ENCODE measurements around the gene ZNF385B. TPM values are rescaled to one million over a fixed set of nuclear protein-coding genes. Genes with fewer than 3 reads are reported as not detected.

Gene ZNF385B
- total RNA-seq, 1 experiment from 2014 or later: not detected

GRCh38 chr2:179438654-179439053 is 422.8 kb downstream of the ZNF385B start:
- H4K20me1 ChIP-seq (ENCODE audit: insufficient read depth, low read depth, low read length): no peaks in the 10 kb centered on the region
- DNase-seq: no peak
- no peak overlapping the region for H3K4me2 ChIP-seq (ENCODE audit: low read depth, low read length, poor library complexity, severe bottlenecking)
- no peak overlapping the region for H3K4me3 ChIP-seq (ENCODE audit: low read length)
- H3K9me3 ChIP-seq (ENCODE audit: low read length): no peaks in the 10 kb centered on the region
- no peaks in the 10 kb centered on the region for H3K4me1 ChIP-seq (ENCODE audit: low read length)
- H3K27ac ChIP-seq (ENCODE audit: low read length): no peak overlapping the region
- no peaks in the 10 kb centered on the region for H3K36me3 ChIP-seq (ENCODE audit: insufficient read depth, low read length)
- H3K79me2 ChIP-seq (ENCODE audit: low read length): no peaks in the 10 kb centered on the region
- no peak overlapping the region for H3K9ac ChIP-seq (ENCODE audit: low read length)
- H3K9me2 ChIP-seq (replicated peaks; ENCODE audit: insufficient read depth, low read length): no peaks in the 10 kb centered on the region
- H3K27me3 ChIP-seq (ENCODE audit: low read length): no peaks in the 10 kb centered on the region
- no peak overlapping the region for H2AFZ ChIP-seq (ENCODE audit: low read length)

- Histone ChIP-seq H3K4me2 (ENCODE audit: low read depth, low read length, poor library complexity, severe bottlenecking) (no peak overlapping the region), H2AFZ (ENCODE audit: low read length) (no peak overlapping the region), H3K9ac (ENCODE audit: low read length) (no peak overlapping the region), H3K9me2 (replicated peaks; ENCODE audit: insufficient read depth, low read length) (no peaks in the 10 kb centered on the region), H3K36me3 (ENCODE audit: insufficient read depth, low read length) (no peaks in the 10 kb centered on the region), H3K9me3 (ENCODE audit: low read length) (no peaks in the 10 kb centered on the region), H4K20me1 (ENCODE audit: insufficient read depth, low read depth, low read length) (no peaks in the 10 kb centered on the region), H3K4me3 (ENCODE audit: low read length) (no peak overlapping the region), H3K27ac (ENCODE audit: low read length) (no peak overlapping the region), H3K27me3 (ENCODE audit: low read length) (no peaks in the 10 kb centered on the region), H3K4me1 (ENCODE audit: low read length) (no peaks in the 10 kb centered on the region), H3K79me2 (ENCODE audit: low read length) (no peaks in the 10 kb centered on the region)
- no peak for DNase-seq
These were observed 424.0 kb downstream of the ZNF385B start for GRCh38 chr2:179437430-179437829.

- Histone ChIP-seq H4K20me1 (ENCODE audit: insufficient read depth, low read depth, low read length) (no peaks in the 10 kb centered on the region), H3K79me2 (ENCODE audit: low read length) (no peaks in the 10 kb centered on the region), H3K27me3 (ENCODE audit: low read length) (no peaks in the 10 kb centered on the region), H2AFZ (ENCODE audit: low read length) (no peak overlapping the region), H3K4me1 (ENCODE audit: low read length) (no peaks in the 10 kb centered on the region), H3K9ac (ENCODE audit: low read length) (no peak overlapping the region), H3K36me3 (ENCODE audit: insufficient read depth, low read length) (no peaks in the 10 kb centered on the region), H3K4me2 (ENCODE audit: low read depth, low read length, poor library complexity, severe bottlenecking) (no peak overlapping the region), H3K9me3 (ENCODE audit: low read length) (no peaks in the 10 kb centered on the region), H3K4me3 (ENCODE audit: low read length) (no peak overlapping the region), H3K9me2 (replicated peaks; ENCODE audit: insufficient read depth, low read length) (no peaks in the 10 kb centered on the region), H3K27ac (ENCODE audit: low read length) (no peak overlapping the region)
- DNase-seq: no peak
These were observed 425.8 kb downstream of the ZNF385B start for GRCh38 chr2:179435566-179435965.

GRCh38 chr2:179435000-179435399 is 426.4 kb downstream of the ZNF385B start:
- Histone ChIP-seq H3K4me2 (ENCODE audit: low read depth, low read length, poor library complexity, severe bottlenecking) (no peak overlapping the region), H3K36me3 (ENCODE audit: insufficient read depth, low read length) (no peaks in the 10 kb centered on the region), H3K27me3 (ENCODE audit: low read length) (no peaks in the 10 kb centered on the region), H3K9ac (ENCODE audit: low read length) (no peak overlapping the region), H3K9me3 (ENCODE audit: low read length) (no peaks in the 10 kb centered on the region), H3K27ac (ENCODE audit: low read length) (no peak overlapping the region), H4K20me1 (ENCODE audit: insufficient read depth, low read depth, low read length) (no peaks in the 10 kb centered on the region), H3K4me1 (ENCODE audit: low read length) (no peaks in the 10 kb centered on the region), H3K79me2 (ENCODE audit: low read length) (no peaks in the 10 kb centered on the region), H2AFZ (ENCODE audit: low read length) (no peak overlapping the region), H3K9me2 (replicated peaks; ENCODE audit: insufficient read depth, low read length) (no peaks in the 10 kb centered on the region), H3K4me3 (ENCODE audit: low read length) (no peak overlapping the region)
- no peak for DNase-seq

- no peak for DNase-seq
- H3K36me3 ChIP-seq (ENCODE audit: insufficient read depth, low read length): no peaks in the 10 kb centered on the region
- H3K4me1 ChIP-seq (ENCODE audit: low read length): no peaks in the 10 kb centered on the region
- H3K9me3 ChIP-seq (ENCODE audit: low read length): no peaks in the 10 kb centered on the region
- H3K79me2 ChIP-seq (ENCODE audit: low read length): no peaks in the 10 kb centered on the region
- no peak overlapping the region for H3K4me3 ChIP-seq (ENCODE audit: low read length)
- H3K9me2 ChIP-seq (replicated peaks; ENCODE audit: insufficient read depth, low read length): no peaks in the 10 kb centered on the region
- H3K4me2 ChIP-seq (ENCODE audit: low read depth, low read length, poor library complexity, severe bottlenecking): no peak overlapping the region
- no peak overlapping the region for H2AFZ ChIP-seq (ENCODE audit: low read length)
- no peaks in the 10 kb centered on the region for H3K27me3 ChIP-seq (ENCODE audit: low read length)
- H4K20me1 ChIP-seq (ENCODE audit: insufficient read depth, low read depth, low read length): no peaks in the 10 kb centered on the region
- H3K9ac ChIP-seq (ENCODE audit: low read length): no peak overlapping the region
- no peak overlapping the region for H3K27ac ChIP-seq (ENCODE audit: low read length)
These were observed 427.1 kb downstream of the ZNF385B start for GRCh38 chr2:179434357-179434756.

GRCh38 chr2:179432751-179433150 is 428.7 kb downstream of the ZNF385B start:
- H3K79me2 ChIP-seq (ENCODE audit: low read length): no peaks in the 10 kb centered on the region
- H3K9me2 ChIP-seq (replicated peaks; ENCODE audit: insufficient read depth, low read length): no peaks in the 10 kb centered on the region
- no peaks in the 10 kb centered on the region for H3K4me1 ChIP-seq (ENCODE audit: low read length)
- H3K4me2 ChIP-seq (ENCODE audit: low read depth, low read length, poor library complexity, severe bottlenecking): no peak overlapping the region
- H3K27ac ChIP-seq (ENCODE audit: low read length): no peak overlapping the region
- H3K36me3 ChIP-seq (ENCODE audit: insufficient read depth, low read length): no peaks in the 10 kb centered on the region
- DNase-seq: no peak
- H3K9ac ChIP-seq (ENCODE audit: low read length): no peak overlapping the region
- H4K20me1 ChIP-seq (ENCODE audit: insufficient read depth, low read depth, low read length): no peaks in the 10 kb centered on the region
- no peaks in the 10 kb centered on the region for H3K27me3 ChIP-seq (ENCODE audit: low read length)
- no peaks in the 10 kb centered on the region for H3K9me3 ChIP-seq (ENCODE audit: low read length)
- H2AFZ ChIP-seq (ENCODE audit: low read length): no peak overlapping the region
- no peak overlapping the region for H3K4me3 ChIP-seq (ENCODE audit: low read length)

- no peaks in the 10 kb centered on the region for H3K4me1 ChIP-seq (ENCODE audit: low read length)
- no peaks in the 10 kb centered on the region for H3K27me3 ChIP-seq (ENCODE audit: low read length)
- H3K4me2 ChIP-seq (ENCODE audit: low read depth, low read length, poor library complexity, severe bottlenecking): no peak overlapping the region
- no peaks in the 10 kb centered on the region for H3K9me3 ChIP-seq (ENCODE audit: low read length)
- H3K27ac ChIP-seq (ENCODE audit: low read length): no peak overlapping the region
- H2AFZ ChIP-seq (ENCODE audit: low read length): no peak overlapping the region
- H3K9me2 ChIP-seq (replicated peaks; ENCODE audit: insufficient read depth, low read length): no peaks in the 10 kb centered on the region
- H3K9ac ChIP-seq (ENCODE audit: low read length): no peak overlapping the region
- no peaks in the 10 kb centered on the region for H3K79me2 ChIP-seq (ENCODE audit: low read length)
- no peak overlapping the region for H3K4me3 ChIP-seq (ENCODE audit: low read length)
- no peaks in the 10 kb centered on the region for H4K20me1 ChIP-seq (ENCODE audit: insufficient read depth, low read depth, low read length)
- no peaks in the 10 kb centered on the region for H3K36me3 ChIP-seq (ENCODE audit: insufficient read depth, low read length)
- no peak for DNase-seq
These were observed 431.8 kb downstream of the ZNF385B start for GRCh38 chr2:179429597-179429996.

- no peaks in the 10 kb centered on the region for H3K79me2 ChIP-seq (ENCODE audit: low read length)
- no peak overlapping the region for H3K4me3 ChIP-seq (ENCODE audit: low read length)
- H3K36me3 ChIP-seq (ENCODE audit: insufficient read depth, low read length): no peaks in the 10 kb centered on the region
- no peaks in the 10 kb centered on the region for H3K27me3 ChIP-seq (ENCODE audit: low read length)
- no peak overlapping the region for H3K9ac ChIP-seq (ENCODE audit: low read length)
- no peaks in the 10 kb centered on the region for H3K9me3 ChIP-seq (ENCODE audit: low read length)
- no peak overlapping the region for H2AFZ ChIP-seq (ENCODE audit: low read length)
- H3K4me1 ChIP-seq (ENCODE audit: low read length): no peaks in the 10 kb centered on the region
- H3K9me2 ChIP-seq (replicated peaks; ENCODE audit: insufficient read depth, low read length): no peaks in the 10 kb centered on the region
- H3K27ac ChIP-seq (ENCODE audit: low read length): no peak overlapping the region
- DNase-seq: no peak
- H4K20me1 ChIP-seq (ENCODE audit: insufficient read depth, low read depth, low read length): no peaks in the 10 kb centered on the region
- H3K4me2 ChIP-seq (ENCODE audit: low read depth, low read length, poor library complexity, severe bottlenecking): no peak overlapping the region
These were observed 432.3 kb downstream of the ZNF385B start for GRCh38 chr2:179429060-179429471.

- no peak for DNase-seq
- H3K27me3 ChIP-seq (ENCODE audit: low read length): no peaks in the 10 kb centered on the region
- H3K9ac ChIP-seq (ENCODE audit: low read length): no peak overlapping the region
- no peak overlapping the region for H3K4me3 ChIP-seq (ENCODE audit: low read length)
- H3K4me1 ChIP-seq (ENCODE audit: low read length): no peaks in the 10 kb centered on the region
- H3K4me2 ChIP-seq (ENCODE audit: low read depth, low read length, poor library complexity, severe bottlenecking): no peak overlapping the region
- no peaks in the 10 kb centered on the region for H3K9me2 ChIP-seq (replicated peaks; ENCODE audit: insufficient read depth, low read length)
- no peak overlapping the region for H2AFZ ChIP-seq (ENCODE audit: low read length)
- no peaks in the 10 kb centered on the region for H4K20me1 ChIP-seq (ENCODE audit: insufficient read depth, low read depth, low read length)
- H3K27ac ChIP-seq (ENCODE audit: low read length): no peak overlapping the region
- H3K79me2 ChIP-seq (ENCODE audit: low read length): no peaks in the 10 kb centered on the region
- no peaks in the 10 kb centered on the region for H3K9me3 ChIP-seq (ENCODE audit: low read length)
- no peaks in the 10 kb centered on the region for H3K36me3 ChIP-seq (ENCODE audit: insufficient read depth, low read length)
These were observed 432.8 kb downstream of the ZNF385B start for GRCh38 chr2:179428649-179429048.

All from Karpas-422 (cell line).